Transverse colon (tissue), 4 donors: Measurements from ENCODE around the gene CYP4F22.

Experiments used
- CTCF ChIP-seq, 5 experiments: fragments of 200-600 bp in 3 of 5; fragments of 450-650 bp in 2 of 5; sonication (generic) in 3 of 5; IDR thresholded peaks; 1 replicate in 2 of 5; 2 replicates in 3 of 5; pipeline ENCODE4 v1.5.1; 2016 to 2017; ENCODE audit warnings: antibody characterized with exemption in 5 of 5, inconsistent platforms in 3 of 5, mild to moderate bottlenecking in 2 of 5, moderate library complexity in 1 of 5
- EP300 ChIP-seq: sonication (generic); formaldehyde crosslinking; IDR thresholded peaks from one replicate; pipeline ENCODE4 v1.6.1; 2017; ENCODE audit warnings: antibody characterized with exemption, low read depth
- POLR2A ChIP-seq: fragments of 450-650 bp; IDR thresholded peaks from one replicate; pipeline ENCODE4 v1.6.1; 2016; ENCODE audit warnings: antibody characterized with exemption, mild to moderate bottlenecking, moderate library complexity
- POLR2AphosphoS5 ChIP-seq, 3 donors: sonication (generic); formaldehyde crosslinking; IDR thresholded peaks; one replicate each; pipeline ENCODE4 v1.6.1; 2016; ENCODE audit warnings: antibody characterized with exemption in 3 of 3

- TF ChIP-seq POLR2A (no peak), CTCF (IDR thresholded peaks at IDR 0.05) (no peak), POLR2AphosphoS5 (IDR thresholded peaks at IDR 0.05) (no peak), EP300 (no peak)
Measured at GRCh38 chr19:15498156-15498858, 10.0 kb upstream of the CYP4F22 start.
